Adrenal gland (tissue), 12 donors: ENCODE data around the gene NPFFR1. TPM values are rescaled to one million over a fixed set of nuclear protein-coding genes. Genes with fewer than 3 reads are reported as not detected.
A peak's percentile ranks its signal among the peaks of the same experiment; 100 is the strongest.
"Not testable (repeated sequence)": the region's sequence is repeated elsewhere in the genome, so short reads cannot be mapped to it uniquely, and the experiment has no call there.

ENCODE experiments used
- DNase-seq, 7 donors: peaks; one replicate each; pipeline ENCODE4 v3.0.0-alpha.2; 2019 to 2020
- H3K27ac ChIP-seq, 5 donors: fragments of 200-600 bp; sonication (generic) in 4 of 5; 1 replicate in 3 of 5; 2 replicates in 2 of 5; pipeline versions ENCODE4 v1.5.1 to v1.8.0; 2016 to 2020; ENCODE audit warnings: mild to moderate bottlenecking in 1 of 5
- H3K27me3 ChIP-seq: fragments of 200-600 bp; 2 replicates; pipeline ENCODE4 v1.8.0; 2021
- H3K36me3 ChIP-seq, 2 donors: fragments of 200-600 bp; replicated peaks in 1 of 2; 1 replicate in 1 of 2; 2 replicates in 1 of 2; pipeline versions ENCODE4 v1.5.1 to v1.8.0; 2018 to 2022
- H3K4me1 ChIP-seq, 2 donors: fragments of 200-600 bp; replicated peaks in 1 of 2; 1 replicate in 1 of 2; 2 replicates in 1 of 2; pipeline versions ENCODE4 v1.5.1 to v1.8.0; 2018 to 2021
- H3K4me3 ChIP-seq, 4 donors: fragments of 200-600 bp; sonication (generic) in 3 of 4; one replicate each; pipeline ENCODE4 v1.5.1; 2016 to 2018
- H3K9me3 ChIP-seq, 3 donors: fragments of 200-600 bp; sonication (generic) in 1 of 3; replicated peaks in 1 of 3; 1 replicate in 2 of 3; 2 replicates in 1 of 3; pipeline versions ENCODE4 v1.5.1 to v1.8.0; 2016 to 2021
- CTCF ChIP-seq, 6 experiments: fragments of 450-650 bp in 4 of 6; fragments of 200-600 bp in 2 of 6; sonication (generic) in 1 of 6; IDR thresholded peaks; 1 replicate in 5 of 6; 2 replicates in 1 of 6; pipeline versions ENCODE4 v1.5.1 to v1.8.0; 2016 to 2021; ENCODE audit warnings: antibody characterized with exemption in 6 of 6, mild to moderate bottlenecking in 2 of 6, moderate library complexity in 1 of 6
- POLR2A ChIP-seq, 2 donors: fragments of 450-650 bp; IDR thresholded peaks; one replicate each; pipeline ENCODE4 v1.6.1; 2017; ENCODE audit warnings: antibody characterized with exemption in 2 of 2, mild to moderate bottlenecking in 2 of 2, moderate library complexity in 1 of 2
- WGBS, 4 donors: extraction: QIAGEN DNeasy Blood & Tissue Kit in 2 of 4; methylation state at CpG; one replicate each; pipeline versions ENCODE4 v1.1.5 to v1.1.7; 2013 to 2017; 5-methylcytosine and 5-hydroxymethylcytosine counted together
- intact Hi-C, 2 donors: fragments of 100-400 bp; cut with DNase I; formaldehyde crosslinking; loops; one replicate each; pipeline versions ENCODE4 v1.14.1 to v1.15.0; 2022 to 2023
- polyA plus RNA-seq, 3 donors: library from polyadenylated mRNA; stranded (reverse); fragments of 200-250 nt in 2 of 3; fragments of 350-450 nt in 1 of 3; fragmentation: Illumina TruSeq in 1 of 3; extraction: RNeasy Lipid Tissue Mini Kit (QIAGEN cat#74804) in 1 of 3; gene quantifications; one replicate each; pipeline ENCODE4 v1.2.3, GENCODE V29; 2013 to 2014
- total RNA-seq, 9 donors: library from RNA; depleted of rRNA in 4 of 9; stranded (reverse); fragments of >200 nt in 4 of 9; fragments of 120-200 nt in 1 of 9; fragmentation: NEBNext Ultra II Directional in 1 of 9; extraction: Animal tissue kit (Norgen Biotek cat#: 25700) in 1 of 9; gene quantifications; one replicate each; pipeline versions ENCODE4 v1.1.0 to v1.2.4, GENCODE V29; 2013 to 2023
- donor health status: healthy with polysubstance abuse.
- donor health status: Bipolar disorder and iron deficiency.
- donor health status: DM: yes; HTN: yes; CAD: no.
- donor health status: DM: no; HTN: no; CAD: no.
- donor health status: DM: no; HTN: no; CAD: no.
- donor health status: DM: yes; HTN: yes; CAD: no.

Gene NPFFR1
- total and polyA plus RNA-seq, 12 donors: under 0.01 to 0.24 (median 0.03) TPM; not detected in 7

- H3K9me3 ChIP-seq: no peaks in the 10 kb centered on the region
- H3K27ac ChIP-seq: peak overlapping the region; percentile 69 to 93 (median 77)
- WGBS, 4 donors: 4 to 11% (median 7%) methylated on average over 24 to 39 of the region's 39 CpGs
- peak overlapping the region; percentile 43 to 93 (median 72) for H3K4me3 ChIP-seq
- intact Hi-C loops: no loop called here
- peaks cover 11 to 54% of the 10 kb centered on the region in 2 donors for H3K4me1 ChIP-seq
- no peaks in the 10 kb centered on the region for H3K27me3 ChIP-seq
- TF ChIP-seq POLR2A (IDR thresholded peaks at IDR 0.05) (peak; percentile 33 to 83), CTCF (IDR thresholded peaks at IDR 0.05) (no peak)
- peaks cover 0 to 3% of the 10 kb centered on the region in 2 donors for H3K36me3 ChIP-seq
- DNase-seq: peak; percentile 43 to 80 (median 58)
Measured at GRCh38 chr10:70232155-70232858, 51.5 kb downstream of the NPFFR1 start.

- Histone ChIP-seq H3K27me3 (no peaks in the 10 kb centered on the region), H3K36me3 (peaks cover 0 to 3% of the 10 kb centered on the region in 2 donors), H3K9me3 (no peaks in the 10 kb centered on the region), H3K4me1 (peaks cover 5 to 44% of the 10 kb centered on the region in 2 donors), H3K4me3 (no peak overlapping the region), H3K27ac (peak overlapping the region in 3 of 5 donors; percentile 19 to 56 (median 33))
- intact Hi-C loops: loop anchor here in 1 of 2 donors (10.0 kb wide), 1 partner anchor 46 kb away; no protein-coding TSS in a partner anchor
- WGBS, 4 donors: 33 to 60% (median 49%) methylated on average over 1 of the region's 1 CpG
- no peak for TF ChIP-seq CTCF (IDR thresholded peaks at IDR 0.05)
- no peak for TF ChIP-seq POLR2A (IDR thresholded peaks at IDR 0.05)
- no peak for DNase-seq
Measured at GRCh38 chr10:70228491-70228890, 55.3 kb downstream of the NPFFR1 start.

- Histone ChIP-seq H3K27me3 (no peaks in the 10 kb centered on the region), H3K9me3 (no peaks in the 10 kb centered on the region), H3K27ac (peak overlapping the region in 3 of 5 donors; percentile 19 to 56 (median 33)), H3K36me3 (peaks cover 0 to 3% of the 10 kb centered on the region in 2 donors), H3K4me3 (no peak overlapping the region), H3K4me1 (peaks cover 5 to 44% of the 10 kb centered on the region in 2 donors)
- intact Hi-C loops: loop anchor here in 1 of 2 donors (10.0 kb wide), 1 partner anchor 47 kb away; no protein-coding TSS in a partner anchor
- no peak for TF ChIP-seq CTCF (IDR thresholded peaks at IDR 0.05)
- TF ChIP-seq POLR2A (IDR thresholded peaks at IDR 0.05): no peak
- whole genome bisulfite sequencing, 4 donors: 32 to 52% (median 46%) methylated on average over 3 of the region's 3 CpGs
- peak in 2 of 7 donors; percentile 46 to 48 for DNase-seq
Measured at GRCh38 chr10:70227548-70228320, 56.1 kb downstream of the NPFFR1 start.

- Histone ChIP-seq H3K4me3 (no peak overlapping the region), H3K27ac (no peak overlapping the region), H3K27me3 (no peaks in the 10 kb centered on the region), H3K9me3 (no peaks in the 10 kb centered on the region), H3K36me3 (no peaks in the 10 kb centered on the region), H3K4me1 (peaks cover 5 to 30% of the 10 kb centered on the region in 2 donors)
- WGBS, 4 donors: 95 to 96% (median 96%) methylated on average over 2 of the region's 2 CpGs
- intact Hi-C loops: loop anchor here in 1 of 2 donors (5.0 to 10.0 kb wide), 2 partner anchors 51 to 139 kb away; no protein-coding TSS in a partner anchor
- no peak for DNase-seq
- TF ChIP-seq CTCF (IDR thresholded peaks at IDR 0.05): no peak
- TF ChIP-seq POLR2A (IDR thresholded peaks at IDR 0.05): no peak
Measured at GRCh38 chr10:70223728-70224127, 60.1 kb downstream of the NPFFR1 start.

- not testable (repeated sequence) for H3K27me3 ChIP-seq, H3K27ac ChIP-seq, H3K4me3 ChIP-seq, DNase-seq, H3K9me3 ChIP-seq, H3K36me3 ChIP-seq
- H3K4me1 ChIP-seq: peaks cover 2 to 22% of the 10 kb centered on the region in 2 donors
- intact Hi-C loops: loop anchor here in 1 of 2 donors (5.0 to 10.0 kb wide), 2 partner anchors 52 to 139 kb away; no protein-coding TSS in a partner anchor
- WGBS, 4 donors: 80 to 88% (median 84%) methylated on average over 9 of the region's 9 CpGs
Measured at GRCh38 chr10:70222811-70223447, 60.9 kb downstream of the NPFFR1 start.
